ENCODE measurements around the gene SLC37A4.

DNA sequence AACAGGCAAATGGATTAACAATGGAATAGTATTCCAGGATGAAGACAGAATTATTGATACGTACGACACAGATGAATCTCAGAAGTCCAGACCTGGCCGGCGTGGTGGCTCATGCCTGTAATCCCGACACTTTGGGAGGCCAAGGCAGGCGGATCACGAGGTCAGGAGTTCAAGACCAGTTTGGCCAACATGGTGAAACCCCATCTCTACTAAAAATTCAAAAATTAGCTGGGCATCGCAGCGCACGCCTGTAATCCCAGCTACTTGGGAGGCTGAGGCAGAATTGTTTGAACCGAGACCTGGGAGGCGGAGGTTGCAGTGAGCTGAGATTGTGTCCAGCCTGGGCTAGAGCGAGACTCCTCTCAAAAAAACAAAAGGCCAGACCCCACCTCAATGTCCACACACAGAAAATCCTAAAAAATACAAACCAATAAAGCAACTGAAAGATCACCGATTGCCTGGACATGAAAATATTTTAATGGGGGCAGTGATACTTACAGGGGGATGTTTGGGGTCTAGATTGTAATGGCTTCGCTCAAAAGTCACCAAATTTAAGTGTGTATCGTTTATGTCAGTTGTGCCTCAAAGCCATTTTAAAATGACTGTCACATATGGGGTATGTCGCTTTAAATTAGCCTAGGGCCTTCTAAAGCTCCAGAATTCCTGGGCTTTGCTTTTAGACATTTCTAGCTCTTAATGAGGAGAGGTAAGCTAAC, 16.3 kb downstream of the SLC37A4 start:
- TF ChIP-seq CTCF (IDR thresholded peaks at IDR 0.05; ENCODE audit: insufficient read depth, low read length) (no peak), POLR2AphosphoS5 (IDR thresholded peaks at IDR 0.05; ENCODE audit: low read depth) (peak; percentile 76)
